UCSD-AML1 (cell line): Measurements from ENCODE around the gene NOP56.
"Not testable (repeated sequence)": the region's sequence is repeated elsewhere in the genome, so short reads cannot be mapped to it uniquely, and the experiment has no call there.

Source experiments
- DNase-seq: peaks from one replicate; lab custom pipeline; 2025; ENCODE audit not compliant: unreplicated experiment; lab: John Stamatoyannopoulos, UW

Gene NOP56

GRCh38 chr20:2682040-2682439, 29.6 kb downstream of the NOP56 start:
- DNase-seq = not testable (repeated sequence)

GRCh38 chr20:2684817-2685216, 32.4 kb downstream of the NOP56 start:
- DNase-seq = peak; percentile 50

DNA sequence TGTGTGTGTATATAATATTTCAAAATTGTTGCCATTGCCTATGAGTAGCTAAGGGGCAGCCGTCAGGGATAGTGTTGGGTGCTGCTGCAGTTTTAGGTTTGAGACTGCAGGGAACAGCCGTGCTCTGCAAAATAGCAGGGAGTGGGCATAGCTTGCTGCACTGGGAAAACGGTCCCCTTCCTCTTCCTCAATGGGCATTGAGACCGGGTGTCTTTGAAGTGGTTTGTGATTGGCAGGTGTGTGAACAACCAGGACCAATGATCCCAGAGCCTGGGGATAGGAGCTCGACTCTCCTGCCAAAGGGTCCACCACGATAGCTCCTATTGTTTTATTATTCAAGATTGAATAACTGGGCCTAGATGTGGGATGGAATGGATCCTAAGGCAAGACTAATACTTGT, 35.1 kb downstream of the NOP56 start:
- DNase-seq = no peak

GRCh38 chr20:2688041-2688591, 35.7 kb downstream of the NOP56 start:
- DNase-seq = peak; percentile 88

DNA sequence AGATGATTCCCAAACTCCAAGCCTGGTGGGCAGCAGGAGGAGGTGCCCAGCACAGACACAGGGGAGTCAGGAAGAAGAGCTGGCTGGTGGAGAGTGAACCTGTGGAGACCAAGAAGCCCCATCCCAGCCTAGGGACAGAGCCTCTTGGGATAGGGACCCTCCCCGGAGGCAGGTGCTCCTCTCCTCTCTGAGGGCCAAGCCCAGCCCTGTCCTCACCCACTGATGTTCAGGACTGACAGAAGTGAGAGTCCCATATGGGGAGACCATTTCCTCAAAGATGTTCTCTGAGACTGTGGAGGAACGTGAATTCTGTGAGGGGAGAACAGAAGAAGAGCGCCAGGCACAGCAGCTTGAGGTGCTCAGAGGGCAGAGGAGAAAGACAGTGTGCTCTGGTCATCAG, 37.8 kb downstream of the NOP56 start:
- no peak for DNase-seq

DNA sequence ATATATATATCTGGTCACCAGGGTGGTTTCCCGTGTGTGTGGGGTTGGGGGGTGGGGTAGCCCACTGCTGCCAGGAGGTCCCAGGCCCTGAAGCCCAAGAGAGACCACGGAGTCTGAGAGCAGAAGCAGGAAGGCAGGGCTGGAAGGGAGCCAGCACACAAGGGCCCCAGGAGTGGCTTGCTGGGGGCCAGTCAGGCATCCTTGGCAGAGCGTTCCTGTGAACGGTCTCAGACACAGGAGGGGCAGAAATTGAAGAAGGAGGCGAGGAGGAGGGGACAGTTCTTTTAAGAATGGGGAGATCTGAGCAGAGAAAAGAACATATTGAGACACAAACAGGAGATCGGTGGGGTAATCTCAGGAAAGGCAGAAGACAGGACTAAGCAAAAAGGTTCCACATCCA, 38.3 kb downstream of the NOP56 start:
- DNase-seq = no peak

- no peak for DNase-seq
Observed at GRCh38 chr20:2691127-2691526, 38.7 kb downstream of the NOP56 start.

GRCh38 chr20:2691663-2692035, 39.2 kb downstream of the NOP56 start:
- no peak for DNase-seq

DNA sequence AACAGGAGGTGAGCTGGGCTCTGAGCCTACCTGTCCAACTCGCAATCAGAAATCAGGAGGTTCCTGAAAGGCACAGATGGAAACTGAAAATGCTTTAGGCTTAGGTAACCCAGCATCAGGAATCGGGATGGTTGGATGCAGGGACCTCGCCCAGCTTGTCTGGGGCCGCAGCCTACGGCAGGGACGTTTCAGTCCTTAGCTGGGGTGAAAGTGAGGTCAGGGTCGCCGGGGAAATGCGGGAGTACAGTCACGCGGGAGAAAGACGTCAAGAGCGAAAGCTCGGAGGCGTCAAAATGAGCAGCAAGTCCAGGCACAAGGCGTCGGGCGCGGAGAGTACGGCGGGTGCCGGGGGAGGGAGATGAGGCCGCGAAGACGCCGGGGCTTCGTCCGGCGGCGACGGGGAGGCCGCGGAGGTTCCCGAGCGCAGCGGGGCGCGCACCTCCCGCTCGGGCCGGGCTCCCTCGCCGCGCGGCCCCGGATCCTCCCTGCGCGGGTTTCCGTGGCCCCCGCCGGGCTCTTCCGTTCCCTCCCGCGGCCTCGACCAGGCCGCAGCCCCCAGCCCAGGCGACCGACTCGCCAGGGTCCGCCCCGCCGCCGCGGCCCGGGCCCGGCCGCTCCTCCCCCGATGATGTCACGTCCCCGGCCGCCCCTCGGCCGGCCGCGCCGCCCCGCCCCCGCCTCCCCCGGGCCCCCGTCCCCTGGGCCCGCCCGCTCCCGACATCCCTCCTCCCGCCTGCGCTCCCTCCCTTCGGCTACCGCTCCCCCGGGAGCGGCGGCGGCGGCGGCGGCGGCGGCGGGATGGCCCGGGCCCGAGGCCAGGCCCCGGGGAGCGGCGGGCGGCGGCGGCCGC, 39.8 kb downstream of the NOP56 start, which contains the start of gene EBF4:
EBF4 (plus strand) TSS at position 745 of the 850 bp plus-strand sequence. CDS start 866 bp downstream, outside the sequence.
- no peak for DNase-seq

- no peak for DNase-seq
Observed at GRCh38 chr20:2692886-2693285, 40.5 kb downstream of the NOP56 start.

DNA sequence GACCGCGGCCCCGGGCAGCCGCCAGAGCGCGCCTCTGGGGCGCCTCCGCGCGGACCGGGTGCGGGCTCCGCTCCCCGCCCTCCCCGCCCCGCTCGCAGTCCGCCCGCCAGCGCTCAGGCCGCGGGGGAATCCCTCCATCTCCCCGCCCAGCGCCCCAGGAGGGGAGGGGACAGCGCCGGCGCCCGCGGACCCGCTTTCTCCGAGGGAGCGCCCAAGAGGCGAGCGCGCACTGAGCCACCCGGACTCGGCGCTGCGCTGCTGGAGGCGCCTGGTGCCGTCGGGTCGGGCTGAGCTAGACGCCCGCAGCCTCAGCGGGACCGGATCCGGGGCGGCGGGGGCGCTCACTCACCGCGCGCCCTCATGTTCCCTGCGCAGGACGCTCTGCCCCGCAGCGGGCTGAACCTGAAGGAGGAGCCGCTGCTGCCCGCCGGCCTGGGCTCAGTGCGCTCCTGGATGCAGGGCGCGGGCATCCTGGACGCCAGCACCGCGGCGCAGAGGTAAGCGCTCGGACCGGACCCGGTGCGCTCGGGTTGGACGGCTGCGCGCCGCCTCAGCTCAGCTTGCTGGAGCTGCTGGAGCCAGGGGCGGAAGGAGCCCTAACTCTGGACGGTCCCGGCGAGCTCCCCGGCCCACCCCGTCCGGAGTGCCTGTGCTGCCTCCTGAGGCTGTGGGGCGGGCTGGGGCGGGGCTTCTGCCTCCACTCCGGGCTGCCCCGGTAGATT, 41.0 kb downstream of the NOP56 start:
- peak; percentile 46 for DNase-seq

DNA sequence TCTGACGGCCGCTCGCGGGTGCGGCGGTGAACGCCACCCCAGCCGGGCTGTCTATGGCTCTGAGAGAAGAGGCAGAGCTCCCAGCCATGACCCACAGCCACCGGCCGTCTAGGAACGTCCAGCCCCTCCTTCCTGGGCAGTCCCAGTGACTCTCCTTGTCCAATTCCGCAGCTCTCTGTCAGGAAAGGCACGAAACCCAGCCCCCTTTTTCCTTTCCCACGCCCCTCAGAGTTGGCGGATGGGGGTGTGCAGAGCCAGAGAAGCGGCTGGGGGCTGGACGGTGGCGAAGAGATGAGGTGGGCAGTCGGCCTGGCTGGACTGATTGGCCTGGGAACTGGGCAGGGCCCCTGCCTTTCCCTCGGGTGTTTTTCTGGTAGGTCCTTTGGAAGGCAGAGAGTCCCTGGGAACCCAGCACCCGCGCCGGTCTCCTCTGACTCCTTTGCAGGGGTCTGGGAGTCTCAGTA, 41.6 kb downstream of the NOP56 start:
- no peak for DNase-seq

DNA sequence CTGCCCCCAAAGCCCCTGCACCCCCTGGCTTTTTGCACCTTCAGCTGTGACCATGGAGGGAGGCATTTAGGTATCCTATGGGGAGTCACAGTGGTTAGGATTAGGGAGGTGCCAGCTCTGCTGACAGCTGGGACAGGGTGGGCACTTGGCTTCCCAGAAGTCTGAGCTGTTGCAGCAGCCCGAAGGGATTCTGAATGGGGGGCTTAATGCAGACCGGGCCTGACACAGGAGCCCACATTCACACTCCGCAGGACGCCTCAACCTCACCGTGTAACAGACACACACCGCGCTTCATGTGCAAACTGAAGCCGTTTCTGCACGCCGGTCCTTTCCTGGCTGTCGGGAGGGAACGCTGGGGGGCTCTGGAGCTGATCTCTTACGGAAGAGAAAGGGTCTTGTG, 42.1 kb downstream of the NOP56 start:
- no peak for DNase-seq

DNA sequence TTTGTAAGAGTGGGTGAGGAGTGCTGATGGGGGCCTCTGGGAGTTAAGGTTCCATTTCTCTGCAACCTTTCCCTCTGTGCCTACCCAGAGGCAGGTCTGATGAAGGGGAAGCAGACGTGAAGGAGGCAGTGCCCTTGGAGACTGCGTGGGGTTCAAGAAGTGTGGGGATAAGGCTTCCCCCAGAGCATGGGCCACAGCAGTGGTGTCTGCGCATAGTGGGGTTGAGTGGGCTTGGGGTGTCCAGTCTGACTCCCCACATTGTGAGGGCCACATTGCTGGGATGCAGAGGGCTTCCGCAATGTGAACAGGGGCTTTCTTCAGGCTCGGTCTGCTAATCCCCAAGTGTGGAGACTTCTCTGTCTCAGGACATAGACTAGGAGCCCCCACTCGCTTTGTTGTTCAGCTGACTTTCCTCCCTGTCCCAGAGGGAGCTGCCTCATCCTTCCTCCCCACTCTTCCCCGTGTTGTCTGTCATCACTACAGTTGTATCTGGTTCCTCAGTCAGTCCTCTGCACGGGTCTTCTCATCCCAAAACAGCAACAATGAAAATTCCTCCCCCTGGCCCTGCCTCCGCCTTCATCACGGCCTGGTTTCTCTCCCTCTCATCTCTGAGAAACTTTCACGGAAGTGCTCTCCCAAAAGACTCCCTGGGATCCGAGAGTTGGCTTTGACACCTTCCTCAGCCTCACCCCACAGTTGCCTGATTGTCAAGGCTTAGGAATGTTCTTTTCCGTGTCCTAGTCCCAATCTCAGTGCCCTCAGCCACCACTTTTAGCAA, 43.0 kb downstream of the NOP56 start:
- no peak for DNase-seq

DNA sequence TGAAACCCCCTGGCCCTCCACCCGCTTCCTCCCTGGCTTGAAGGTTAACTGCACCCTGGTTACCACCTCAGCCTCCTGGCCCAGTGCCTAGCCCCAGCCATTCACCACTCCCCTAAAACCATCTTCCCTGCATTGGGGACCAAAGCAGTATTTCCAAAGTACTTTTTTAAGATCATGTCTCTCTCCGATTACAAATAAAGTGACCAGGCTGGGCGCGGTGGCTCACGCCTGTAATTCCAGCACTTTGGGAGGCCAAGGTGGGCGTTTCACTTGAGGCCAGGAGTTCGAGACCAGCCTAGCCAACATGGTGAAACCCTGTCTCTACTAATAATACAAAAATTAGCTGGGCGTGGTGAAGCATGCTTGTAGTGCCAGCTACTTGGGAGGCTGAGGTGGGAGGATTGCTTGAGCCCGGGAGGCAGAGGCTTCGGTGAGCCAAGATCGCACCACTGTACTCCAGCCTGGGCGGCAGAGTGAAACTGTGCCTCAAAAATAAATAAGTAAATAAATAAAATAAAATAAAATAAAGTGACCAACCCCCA, 43.6 kb downstream of the NOP56 start:
- DNase-seq = not testable (repeated sequence)

DNA sequence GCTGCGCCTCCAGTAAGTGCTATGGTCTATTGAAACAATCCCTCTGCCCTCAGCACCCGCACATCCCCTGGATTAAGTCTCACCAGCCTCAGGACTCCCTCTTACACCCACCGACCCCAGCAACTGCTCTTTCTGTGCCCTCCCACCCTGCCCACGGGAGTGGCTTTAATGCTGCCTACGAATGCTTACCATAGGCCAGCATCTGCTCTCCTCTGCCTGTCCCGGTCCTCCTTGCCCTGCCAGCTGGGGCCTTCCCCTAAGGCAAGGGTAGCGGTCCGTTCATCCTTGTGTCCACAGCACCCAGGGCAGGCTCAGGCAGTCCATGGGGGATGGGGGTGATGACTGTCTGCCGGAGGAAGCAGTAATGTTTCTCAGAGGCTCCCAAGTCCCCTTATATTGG, 44.2 kb downstream of the NOP56 start:
- no peak for DNase-seq

GRCh38 chr20:2697768-2698167, 45.3 kb downstream of the NOP56 start:
- no peak for DNase-seq

DNA sequence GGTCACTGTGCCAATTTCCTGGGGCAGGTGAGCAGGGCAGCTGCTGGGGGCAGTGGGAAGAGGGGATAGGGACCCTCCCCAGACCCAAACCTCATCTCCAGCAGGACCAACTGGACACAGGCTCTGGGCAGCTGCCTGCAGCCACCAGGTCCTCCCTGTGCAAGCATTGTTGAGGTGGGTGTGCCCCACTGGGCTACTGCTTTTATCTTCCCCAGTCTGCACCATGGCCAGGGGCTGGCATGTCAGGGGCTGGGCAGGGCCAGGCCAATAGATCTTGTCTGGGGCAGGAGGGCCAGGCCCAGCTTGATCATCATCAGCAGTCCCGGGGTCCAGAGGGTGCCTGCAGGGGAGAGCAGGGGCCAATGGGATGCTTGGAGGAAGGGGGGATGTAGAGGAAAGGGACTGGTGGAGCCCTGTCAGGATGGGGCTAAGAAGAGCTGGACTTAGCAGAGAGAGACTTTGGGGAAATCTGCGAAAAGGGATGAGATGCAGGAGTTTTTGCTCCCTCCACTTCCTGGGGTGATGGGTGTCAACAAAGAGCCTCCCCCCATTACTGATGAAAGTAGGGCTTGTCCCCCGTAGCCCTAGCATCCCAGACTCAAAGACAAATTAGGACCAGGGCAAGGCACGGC, 45.9 kb downstream of the NOP56 start:
- no peak for DNase-seq

- no peak for DNase-seq
Observed at GRCh38 chr20:2698912-2699311, 46.5 kb downstream of the NOP56 start.

- no peak for DNase-seq
Observed at GRCh38 chr20:2699775-2700413, 47.5 kb downstream of the NOP56 start.
